ENCODE data around the gene LSS. TPM values are rescaled to one million over a fixed set of nuclear protein-coding genes. Genes with fewer than 3 reads are reported as not detected.

The LSS gene
- total and polyA plus RNA-seq, 2 experiments from 2014 or later = 55.0 to 237 TPM

DNA sequence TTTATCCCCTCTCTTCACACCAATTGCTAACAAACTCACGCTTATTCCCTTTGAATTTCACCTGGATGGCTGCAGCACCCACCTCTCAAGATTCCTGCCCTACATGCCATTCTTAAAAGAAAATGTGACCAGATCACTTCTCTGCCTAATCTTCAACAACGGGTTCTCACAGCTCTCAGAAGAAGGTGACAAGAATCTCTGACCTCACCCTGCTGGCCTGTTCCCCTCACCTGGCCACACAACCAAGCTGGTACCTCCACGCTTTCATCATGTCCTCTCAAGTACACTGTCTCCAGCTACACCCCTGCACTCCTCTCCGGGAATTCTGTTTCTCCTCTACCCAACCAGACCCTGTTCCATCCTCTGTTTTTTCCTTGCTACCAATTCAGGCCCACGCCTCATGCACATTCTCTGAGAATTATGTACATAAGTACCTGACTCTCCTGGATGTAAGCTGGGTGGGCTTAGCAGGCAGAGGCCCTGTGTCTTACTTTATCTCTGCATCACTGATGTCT is 5.9 kb upstream of the LSS start:
- no peak for ATAC-seq
- peaks cover 65% of the 10 kb centered on the region for H3K36me3 ChIP-seq (ENCODE audit: insufficient read depth)
- H3K79me2 ChIP-seq (replicated peaks; ENCODE audit: insufficient read depth) = peaks cover 50% of the 10 kb centered on the region
- H3K4me1 ChIP-seq (ENCODE audit: insufficient read depth) = peaks cover 3% of the 10 kb centered on the region; the same call in 1 of the 2 replicates
- H3K27ac Mint-ChIP-seq = no peak overlapping the region
- H3K4me1 Mint-ChIP-seq = peaks cover 8% of the 10 kb centered on the region
- H3K4me2 ChIP-seq = no peak overlapping the region
- peaks cover 87% of the 10 kb centered on the region for H3K36me3 Mint-ChIP-seq (ENCODE audit: low read depth)
- no peak overlapping the region for H3K4me3 ChIP-seq
- peaks cover 5% of the 10 kb centered on the region for H3K27me3 Mint-ChIP-seq (ENCODE audit: insufficient read depth, low read depth, poor library complexity)
- H3F3A ChIP-seq (replicated peaks; ENCODE audit: low read depth) = 0 out of 2 replicates have a peak, but pooled peaks cover 15% of the 10 kb centered on the region
- no peak overlapping the region for H3K27ac ChIP-seq (ENCODE audit: low read depth)
- DNase-seq (ENCODE audit: low spot score) = no peak
- H3K27me3 ChIP-seq (ENCODE audit: insufficient read depth) = no peaks in the 10 kb centered on the region
- H3K9me3 Mint-ChIP-seq = peaks cover 36% of the 10 kb centered on the region
- peaks cover 8% of the 10 kb centered on the region; the same call in 1 of the 2 replicates for H3K9me2 ChIP-seq (ENCODE audit: insufficient read depth)
- H3K4me3 Mint-ChIP-seq = no peak overlapping the region
- TF ChIP-seq ZNF331 (CRISPR knock-in tag; IDR thresholded peaks at IDR 0.05; ENCODE audit: low read depth) (no peak), POLR2AphosphoS5 (IDR thresholded peaks at IDR 0.05; ENCODE audit: low read depth) (no peak), STAT1 (IDR thresholded peaks at IDR 0.05; ENCODE audit: unreplicated experiment) (no peak), CREB1 (CRISPR knock-in tag; IDR thresholded peaks at IDR 0.05; ENCODE audit: low read depth) (no peak), ZNF114 (CRISPR knock-in tag; IDR thresholded peaks at IDR 0.05) (no peak), EZH2 (IDR thresholded peaks at IDR 0.05; ENCODE audit: low read depth, unreplicated experiment) (no peak), JUNB (IDR thresholded peaks at IDR 0.05; ENCODE audit: unreplicated experiment) (no peak), EZH2phosphoT487 (IDR thresholded peaks at IDR 0.05; ENCODE audit: unreplicated experiment) (no peak), NANOG (IDR thresholded peaks at IDR 0.05; ENCODE audit: borderline replicate concordance) (no peak)
- TF ChIP-seq, protein P1, sequence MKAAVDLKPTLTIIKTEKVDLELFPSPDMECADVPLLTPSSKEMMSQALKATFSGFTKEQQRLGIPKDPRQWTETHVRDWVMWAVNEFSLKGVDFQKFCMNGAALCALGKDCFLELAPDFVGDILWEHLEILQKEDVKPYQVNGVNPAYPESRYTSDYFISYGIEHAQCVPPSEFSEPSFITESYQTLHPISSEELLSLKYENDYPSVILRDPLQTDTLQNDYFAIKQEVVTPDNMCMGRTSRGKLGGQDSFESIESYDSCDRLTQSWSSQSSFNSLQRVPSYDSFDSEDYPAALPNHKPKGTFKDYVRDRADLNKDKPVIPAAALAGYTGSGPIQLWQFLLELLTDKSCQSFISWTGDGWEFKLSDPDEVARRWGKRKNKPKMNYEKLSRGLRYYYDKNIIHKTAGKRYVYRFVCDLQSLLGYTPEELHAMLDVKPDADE (IDR thresholded peaks at IDR 0.05) = no peak
- TF ChIP-seq, protein P2, sequence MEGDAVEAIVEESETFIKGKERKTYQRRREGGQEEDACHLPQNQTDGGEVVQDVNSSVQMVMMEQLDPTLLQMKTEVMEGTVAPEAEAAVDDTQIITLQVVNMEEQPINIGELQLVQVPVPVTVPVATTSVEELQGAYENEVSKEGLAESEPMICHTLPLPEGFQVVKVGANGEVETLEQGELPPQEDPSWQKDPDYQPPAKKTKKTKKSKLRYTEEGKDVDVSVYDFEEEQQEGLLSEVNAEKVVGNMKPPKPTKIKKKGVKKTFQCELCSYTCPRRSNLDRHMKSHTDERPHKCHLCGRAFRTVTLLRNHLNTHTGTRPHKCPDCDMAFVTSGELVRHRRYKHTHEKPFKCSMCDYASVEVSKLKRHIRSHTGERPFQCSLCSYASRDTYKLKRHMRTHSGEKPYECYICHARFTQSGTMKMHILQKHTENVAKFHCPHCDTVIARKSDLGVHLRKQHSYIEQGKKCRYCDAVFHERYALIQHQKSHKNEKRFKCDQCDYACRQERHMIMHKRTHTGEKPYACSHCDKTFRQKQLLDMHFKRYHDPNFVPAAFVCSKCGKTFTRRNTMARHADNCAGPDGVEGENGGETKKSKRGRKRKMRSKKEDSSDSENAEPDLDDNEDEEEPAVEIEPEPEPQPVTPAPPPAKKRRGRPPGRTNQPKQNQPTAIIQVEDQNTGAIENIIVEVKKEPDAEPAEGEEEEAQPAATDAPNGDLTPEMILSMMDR (conservative IDR thresholded peaks at IDR 0.05; ENCODE audit: low read depth in 2 of 2) = no peak
- TF ChIP-seq, protein P3, sequence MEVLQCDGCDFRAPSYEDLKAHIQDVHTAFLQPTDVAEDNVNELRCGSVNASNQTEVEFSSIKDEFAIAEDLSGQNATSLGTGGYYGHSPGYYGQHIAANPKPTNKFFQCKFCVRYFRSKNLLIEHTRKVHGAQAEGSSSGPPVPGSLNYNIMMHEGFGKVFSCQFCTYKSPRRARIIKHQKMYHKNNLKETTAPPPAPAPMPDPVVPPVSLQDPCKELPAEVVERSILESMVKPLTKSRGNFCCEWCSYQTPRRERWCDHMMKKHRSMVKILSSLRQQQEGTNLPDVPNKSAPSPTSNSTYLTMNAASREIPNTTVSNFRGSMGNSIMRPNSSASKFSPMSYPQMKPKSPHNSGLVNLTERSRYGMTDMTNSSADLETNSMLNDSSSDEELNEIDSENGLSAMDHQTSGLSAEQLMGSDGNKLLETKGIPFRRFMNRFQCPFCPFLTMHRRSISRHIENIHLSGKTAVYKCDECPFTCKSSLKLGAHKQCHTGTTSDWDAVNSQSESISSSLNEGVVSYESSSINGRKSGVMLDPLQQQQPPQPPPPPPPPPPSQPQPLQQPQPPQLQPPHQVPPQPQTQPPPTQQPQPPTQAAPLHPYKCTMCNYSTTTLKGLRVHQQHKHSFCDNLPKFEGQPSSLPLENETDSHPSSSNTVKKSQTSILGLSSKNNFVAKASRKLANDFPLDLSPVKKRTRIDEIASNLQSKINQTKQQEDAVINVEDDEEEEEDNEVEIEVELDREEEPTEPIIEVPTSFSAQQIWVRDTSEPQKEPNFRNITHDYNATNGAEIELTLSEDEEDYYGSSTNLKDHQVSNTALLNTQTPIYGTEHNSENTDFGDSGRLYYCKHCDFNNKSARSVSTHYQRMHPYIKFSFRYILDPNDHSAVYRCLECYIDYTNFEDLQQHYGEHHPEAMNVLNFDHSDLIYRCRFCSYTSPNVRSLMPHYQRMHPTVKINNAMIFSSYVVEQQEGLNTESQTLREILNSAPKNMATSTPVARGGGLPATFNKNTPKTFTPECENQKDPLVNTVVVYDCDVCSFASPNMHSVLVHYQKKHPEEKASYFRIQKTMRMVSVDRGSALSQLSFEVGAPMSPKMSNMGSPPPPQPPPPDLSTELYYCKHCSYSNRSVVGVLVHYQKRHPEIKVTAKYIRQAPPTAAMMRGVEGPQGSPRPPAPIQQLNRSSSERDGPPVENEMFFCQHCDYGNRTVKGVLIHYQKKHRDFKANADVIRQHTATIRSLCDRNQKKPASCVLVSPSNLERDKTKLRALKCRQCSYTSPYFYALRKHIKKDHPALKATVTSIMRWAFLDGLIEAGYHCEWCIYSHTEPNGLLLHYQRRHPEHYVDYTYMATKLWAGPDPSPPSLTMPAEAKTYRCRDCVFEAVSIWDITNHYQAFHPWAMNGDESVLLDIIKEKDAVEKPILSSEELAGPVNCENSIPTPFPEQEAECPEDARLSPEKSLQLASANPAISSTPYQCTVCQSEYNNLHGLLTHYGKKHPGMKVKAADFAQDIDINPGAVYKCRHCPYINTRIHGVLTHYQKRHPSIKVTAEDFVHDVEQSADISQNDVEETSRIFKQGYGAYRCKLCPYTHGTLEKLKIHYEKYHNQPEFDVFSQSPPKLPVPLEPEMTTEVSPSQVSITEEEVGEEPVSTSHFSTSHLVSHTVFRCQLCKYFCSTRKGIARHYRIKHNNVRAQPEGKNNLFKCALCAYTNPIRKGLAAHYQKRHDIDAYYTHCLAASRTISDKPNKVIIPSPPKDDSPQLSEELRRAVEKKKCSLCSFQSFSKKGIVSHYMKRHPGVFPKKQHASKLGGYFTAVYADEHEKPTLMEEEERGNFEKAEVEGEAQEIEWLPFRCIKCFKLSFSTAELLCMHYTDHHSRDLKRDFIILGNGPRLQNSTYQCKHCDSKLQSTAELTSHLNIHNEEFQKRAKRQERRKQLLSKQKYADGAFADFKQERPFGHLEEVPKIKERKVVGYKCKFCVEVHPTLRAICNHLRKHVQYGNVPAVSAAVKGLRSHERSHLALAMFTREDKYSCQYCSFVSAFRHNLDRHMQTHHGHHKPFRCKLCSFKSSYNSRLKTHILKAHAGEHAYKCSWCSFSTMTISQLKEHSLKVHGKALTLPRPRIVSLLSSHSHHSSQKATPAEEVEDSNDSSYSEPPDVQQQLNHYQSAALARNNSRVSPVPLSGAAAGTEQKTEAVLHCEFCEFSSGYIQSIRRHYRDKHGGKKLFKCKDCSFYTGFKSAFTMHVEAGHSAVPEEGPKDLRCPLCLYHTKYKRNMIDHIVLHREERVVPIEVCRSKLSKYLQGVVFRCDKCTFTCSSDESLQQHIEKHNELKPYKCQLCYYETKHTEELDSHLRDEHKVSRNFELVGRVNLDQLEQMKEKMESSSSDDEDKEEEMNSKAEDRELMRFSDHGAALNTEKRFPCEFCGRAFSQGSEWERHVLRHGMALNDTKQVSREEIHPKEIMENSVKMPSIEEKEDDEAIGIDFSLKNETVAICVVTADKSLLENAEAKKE (CRISPR knock-in tag; IDR thresholded peaks at IDR 0.05) = no peak
- peaks cover 10% of the 10 kb centered on the region for H4K20me1 ChIP-seq (replicated peaks; ENCODE audit: insufficient read depth)
- H2AFZ ChIP-seq = no peak overlapping the region
